HepG2 (cell line): ENCODE data around the gene DNMT1. TPM values are rescaled to one million over a fixed set of nuclear protein-coding genes. Genes with fewer than 3 reads are reported as not detected.

Experiments
- EP300 ChIP-seq, 3 experiments: sonication (generic) in 1 of 3; formaldehyde crosslinking in 1 of 3; IDR thresholded peaks; 2 replicates each; pipeline versions ENCODE4 v1.5.1 to v1.6.1; 2011 to 2020; ENCODE audit warnings: low read depth in 2 of 3, low read length in 2 of 3, borderline replicate concordance in 1 of 3, improper control_type of control experiment in 1 of 3, mild to moderate bottlenecking in 1 of 3, missing genetic modification reagents in 1 of 3, moderate library complexity in 1 of 3
- HES4 ChIP-seq: sonication (generic); formaldehyde crosslinking; IDR thresholded peaks from 2 replicates; pipeline ENCODE4 v1.9.0; 2021; ENCODE audit warnings: mild to moderate bottlenecking, missing genetic modification reagents, borderline replicate concordance
- HNF4A ChIP-seq: sonication (generic); formaldehyde crosslinking; IDR thresholded peaks from 2 replicates; pipeline ENCODE4 v1.4.0; 2020; ENCODE audit warnings: missing genetic modification reagents
- KMT2A ChIP-seq: sonication (generic); formaldehyde crosslinking; IDR thresholded peaks from 2 replicates; pipeline ENCODE4 v1.4.0; 2020; ENCODE audit warnings: missing genetic modification reagents
- MLLT10 ChIP-seq: sonication (generic); formaldehyde crosslinking; IDR thresholded peaks from 2 replicates; pipeline ENCODE4 v1.4.0; 2020; ENCODE audit warnings: missing genetic modification reagents
- MZF1 ChIP-seq: sonication (generic); formaldehyde crosslinking; IDR thresholded peaks from 2 replicates; pipeline ENCODE4 v1.8.1; 2023; ENCODE audit warnings: mild to moderate bottlenecking, missing genetic modification reagents, borderline replicate concordance
- NCOA2 ChIP-seq: sonication (generic); formaldehyde crosslinking; IDR thresholded peaks from 2 replicates; pipeline ENCODE4 v1.8.0; 2022; ENCODE audit warnings: inconsistent platforms
- SMARCC2 ChIP-seq: fragments of 450-650 bp; IDR thresholded peaks from 2 replicates; pipeline ENCODE4 v1.6.1; 2017; ENCODE audit warnings: antibody characterized with exemption, mild to moderate bottlenecking
- SNRNP70 ChIP-seq: fragments of 200-400 bp; formaldehyde crosslinking; IDR thresholded peaks from 2 replicates; pipeline ENCODE4 v1.6.1; 2017; ENCODE audit warnings: mild to moderate bottlenecking, low read depth, low read length, moderate library complexity
- SOX6 ChIP-seq, 2 experiments: fragments of 450-650 bp in 1 of 2; sonication (generic) in 1 of 2; formaldehyde crosslinking in 1 of 2; IDR thresholded peaks; 2 replicates each; pipeline versions ENCODE4 v1.4.0 to v1.6.1; 2017 to 2020; ENCODE audit warnings: antibody characterized with exemption in 1 of 2, mild to moderate bottlenecking in 1 of 2, missing genetic modification reagents in 1 of 2
- TCF12 ChIP-seq, 2 experiments: fragments of 450-650 bp in 1 of 2; sonication (generic) in 1 of 2; formaldehyde crosslinking in 1 of 2; IDR thresholded peaks; 2 replicates each; pipeline versions ENCODE4 v1.6.1 to v1.8.0; 2017 to 2022; ENCODE audit warnings: antibody characterized with exemption in 1 of 2, mild to moderate bottlenecking in 1 of 2, missing genetic modification reagents in 1 of 2, moderate library complexity in 1 of 2
- WIZ ChIP-seq: sonication (generic); formaldehyde crosslinking; IDR thresholded peaks from 2 replicates; pipeline ENCODE4 v1.5.1; 2020; ENCODE audit warnings: mild to moderate bottlenecking, missing genetic modification reagents
- XBP1 ChIP-seq: sonication (generic); formaldehyde crosslinking; IDR thresholded peaks from 2 replicates; pipeline ENCODE4 v1.5.0; 2020; ENCODE audit warnings: missing genetic modification reagents
- ZFY ChIP-seq: sonication (generic); formaldehyde crosslinking; IDR thresholded peaks from 2 replicates; pipeline ENCODE4 v1.4.0; 2020; ENCODE audit warnings: missing genetic modification reagents
- ZFYVE20 ChIP-seq: sonication (generic); formaldehyde crosslinking; IDR thresholded peaks from 2 replicates; pipeline ENCODE4 v1.8.0; 2023; ENCODE audit warnings: low read depth, mild to moderate bottlenecking, moderate library complexity, missing genetic modification reagents, borderline replicate concordance
- ZNF263 ChIP-seq: sonication (generic); formaldehyde crosslinking; IDR thresholded peaks from 2 replicates; pipeline ENCODE4 v1.4.0; 2020; ENCODE audit warnings: missing genetic modification reagents
- ZNF274 ChIP-seq: sonication (generic); formaldehyde crosslinking; IDR thresholded peaks from 2 replicates; pipeline ENCODE4 v1.5.1; 2020; ENCODE audit warnings: mild to moderate bottlenecking, missing genetic modification reagents
- ZSCAN12 ChIP-seq: sonication (generic); formaldehyde crosslinking; IDR thresholded peaks from 2 replicates; pipeline ENCODE4 v1.9.0; 2021; ENCODE audit warnings: mild to moderate bottlenecking, missing genetic modification reagents
- ZSCAN25 ChIP-seq: sonication (generic); formaldehyde crosslinking; IDR thresholded peaks from 2 replicates; pipeline ENCODE4 v1.8.0; 2022; ENCODE audit warnings: mild to moderate bottlenecking, missing genetic modification reagents
- polyA plus RNA-seq, 8 experiments: library from polyadenylated mRNA; depleted of rRNA in 3 of 8; stranded (reverse) in 7 of 8; unstranded in 1 of 8; fragments of >200 nt; fragmentation: Illumina TruSeq in 4 of 8; extraction: Trizol in 4 of 8; gene quantifications; 2 replicates each; pipeline versions ENCODE4 v1.2.1 to v1.2.3, GENCODE V29; 2011 to 2016; ENCODE audit warnings: low read depth in 4 of 8, missing spikeins in 1 of 8, mixed read lengths in 1 of 8; ENCODE audit not compliant: insufficient read depth in 1 of 8
- total RNA-seq, 5 experiments: library from RNA; depleted of rRNA; stranded (reverse); fragments of >200 nt; fragmentation: Illumina TruSeq; extraction: Trizol; gene quantifications; 2 replicates each; pipeline ENCODE4 v1.2.3, GENCODE V29; 2016; ENCODE audit warnings: low read depth in 1 of 5
- TF ChIP-seq, protein P1 (sequence below), 2 experiments: sonication (generic) in 1 of 2; formaldehyde crosslinking in 1 of 2; IDR thresholded peaks; 2 replicates each; pipeline versions ENCODE4 v1.4.0 to v1.6.1; 2016 to 2020; ENCODE audit warnings: borderline replicate concordance in 1 of 2, low read depth in 1 of 2, mild to moderate bottlenecking in 1 of 2, missing genetic modification reagents in 1 of 2
- TF ChIP-seq, protein P2 (sequence below): sonication (generic); formaldehyde crosslinking; IDR thresholded peaks from 2 replicates; pipeline ENCODE4 v1.8.1; 2023; ENCODE audit warnings: mild to moderate bottlenecking, moderate library complexity, missing genetic modification reagents
- TF ChIP-seq, protein P3 (sequence below): sonication (generic); formaldehyde crosslinking; IDR thresholded peaks from 2 replicates; pipeline ENCODE4 v1.5.0; 2020; ENCODE audit warnings: missing genetic modification reagents, mild to moderate bottlenecking, borderline replicate concordance

DNMT1 gene
- total and polyA plus RNA-seq, 2 of the 13 experiments (the other 11 are each of a cell fraction or from before 2014, with no cell fraction given): 31.2 to 91.1 TPM

DNA sequence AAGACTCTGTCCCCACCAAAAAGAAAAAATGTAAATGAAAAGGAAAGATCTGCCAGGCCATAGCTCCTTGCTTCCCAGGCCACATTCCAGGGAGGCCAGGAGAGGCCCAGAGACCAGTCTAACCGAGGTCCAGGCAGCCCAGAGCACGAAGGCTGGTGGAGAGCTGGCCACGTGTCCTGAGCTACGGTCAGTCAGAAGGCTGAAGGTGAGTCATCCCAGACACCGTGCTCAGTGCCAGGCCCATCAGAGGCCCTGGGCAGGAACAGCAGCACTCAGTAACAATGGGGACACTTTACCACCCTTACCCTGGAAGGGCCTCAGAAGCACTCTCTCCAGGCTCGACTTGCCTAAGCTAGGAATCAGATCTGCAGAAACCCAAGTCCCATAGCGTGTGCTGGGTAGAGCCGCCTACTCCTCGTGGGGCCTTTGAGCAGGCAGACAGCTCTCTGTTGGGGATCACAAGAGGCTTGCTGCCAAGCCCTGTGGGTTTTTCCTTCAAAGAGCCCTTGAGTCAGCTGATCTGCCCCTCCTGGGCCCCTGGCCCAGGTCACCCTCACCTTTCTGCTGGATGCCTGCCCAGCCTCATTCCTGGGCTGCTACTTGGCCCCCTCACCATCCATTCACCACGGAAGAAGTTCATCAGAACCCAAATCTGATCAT lies 11.6 kb upstream of the DNMT1 start (continued):
- TF ChIP-seq, protein P1, sequence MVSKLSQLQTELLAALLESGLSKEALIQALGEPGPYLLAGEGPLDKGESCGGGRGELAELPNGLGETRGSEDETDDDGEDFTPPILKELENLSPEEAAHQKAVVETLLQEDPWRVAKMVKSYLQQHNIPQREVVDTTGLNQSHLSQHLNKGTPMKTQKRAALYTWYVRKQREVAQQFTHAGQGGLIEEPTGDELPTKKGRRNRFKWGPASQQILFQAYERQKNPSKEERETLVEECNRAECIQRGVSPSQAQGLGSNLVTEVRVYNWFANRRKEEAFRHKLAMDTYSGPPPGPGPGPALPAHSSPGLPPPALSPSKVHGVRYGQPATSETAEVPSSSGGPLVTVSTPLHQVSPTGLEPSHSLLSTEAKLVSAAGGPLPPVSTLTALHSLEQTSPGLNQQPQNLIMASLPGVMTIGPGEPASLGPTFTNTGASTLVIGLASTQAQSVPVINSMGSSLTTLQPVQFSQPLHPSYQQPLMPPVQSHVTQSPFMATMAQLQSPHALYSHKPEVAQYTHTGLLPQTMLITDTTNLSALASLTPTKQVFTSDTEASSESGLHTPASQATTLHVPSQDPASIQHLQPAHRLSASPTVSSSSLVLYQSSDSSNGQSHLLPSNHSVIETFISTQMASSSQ (IDR thresholded peaks at IDR 0.05; ENCODE audit: low read depth): no peak
- TF ChIP-seq, protein P1 (CRISPR knock-in tag; IDR thresholded peaks at IDR 0.05; ENCODE audit: borderline replicate concordance): no peak
- TF ChIP-seq ZNF274 (CRISPR knock-in tag) (no peak), NCOA2 (CRISPR knock-in tag) (peak; percentile 39; the same call in 1 of the 2 replicates), TCF12 (IDR thresholded peaks at IDR 0.05) (no peak), TCF12 (CRISPR knock-in tag; IDR thresholded peaks at IDR 0.05) (no peak), ZSCAN12 (no peak), WIZ (CRISPR knock-in tag) (no peak), KMT2A (CRISPR knock-in tag) (no peak), SMARCC2 (no peak), XBP1 (CRISPR knock-in tag) (0 out of 2 replicates have a peak, but pooled peaks have one; percentile 32), ZFY (CRISPR knock-in tag) (peak; percentile 86), ZSCAN25 (CRISPR knock-in tag) (no peak), SNRNP70 (no peak), HES4 (CRISPR knock-in tag) (0 out of 2 replicates have a peak, but pooled peaks have one; percentile 45), MZF1 (CRISPR knock-in tag) (no peak), EP300 (IDR thresholded peaks at IDR 0.05; ENCODE audit: low read depth in 2 of 2, low read length in 2 of 2) (no peak), EP300 (CRISPR knock-in tag; IDR thresholded peaks at IDR 0.05; ENCODE audit: borderline replicate concordance) (0 out of 2 replicates have a peak, but pooled peaks have one; percentile 18), SOX6 (IDR thresholded peaks at IDR 0.05) (no peak), SOX6 (CRISPR knock-in tag; IDR thresholded peaks at IDR 0.05) (no peak), HNF4A (CRISPR knock-in tag) (no peak), ZNF263 (CRISPR knock-in tag) (peak; percentile 94), MLLT10 (CRISPR knock-in tag) (no peak), ZFYVE20 (CRISPR knock-in tag) (no peak)
- TF ChIP-seq, protein P2, sequence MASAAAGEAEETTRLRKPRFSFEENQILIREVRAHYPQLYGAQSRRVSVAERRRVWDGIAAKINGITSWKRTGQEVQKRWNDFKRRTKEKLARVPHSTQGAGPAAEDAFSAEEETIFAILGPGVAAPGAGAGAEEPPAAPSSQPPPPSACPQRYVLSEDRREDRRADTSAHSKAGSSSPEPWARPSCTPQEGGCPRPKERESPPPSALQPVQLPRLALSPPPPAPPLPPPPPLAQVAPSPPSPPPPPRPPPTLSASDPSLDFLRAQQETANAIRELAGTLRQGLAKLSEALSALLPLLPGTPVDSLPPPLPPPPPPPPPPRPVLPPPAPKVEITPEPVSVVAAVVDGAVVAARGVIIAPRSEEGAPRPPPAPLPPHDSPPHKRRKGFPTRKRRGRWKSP (CRISPR knock-in tag): no peak
- TF ChIP-seq, protein P3, sequence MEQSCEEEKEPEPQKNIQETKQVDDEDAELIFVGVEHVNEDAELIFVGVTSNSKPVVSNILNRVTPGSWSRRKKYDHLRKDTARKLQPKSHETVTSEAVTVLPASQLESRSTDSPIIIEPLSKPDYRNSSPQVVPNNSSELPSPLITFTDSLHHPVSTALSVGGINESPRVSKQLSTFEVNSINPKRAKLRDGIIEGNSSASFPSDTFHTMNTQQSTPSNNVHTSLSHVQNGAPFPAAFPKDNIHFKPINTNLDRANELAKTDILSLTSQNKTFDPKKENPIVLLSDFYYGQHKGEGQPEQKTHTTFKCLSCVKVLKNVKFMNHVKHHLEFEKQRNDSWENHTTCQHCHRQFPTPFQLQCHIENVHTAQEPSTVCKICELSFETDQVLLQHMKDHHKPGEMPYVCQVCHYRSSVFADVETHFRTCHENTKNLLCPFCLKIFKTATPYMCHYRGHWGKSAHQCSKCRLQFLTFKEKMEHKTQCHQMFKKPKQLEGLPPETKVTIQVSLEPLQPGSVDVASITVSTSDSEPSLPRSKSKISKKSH (CRISPR knock-in tag): peak; percentile 18; the same call in 1 of the 2 replicates
